HepG2 (cell line): Measurements from ENCODE around the gene CRIM1. TPM values are rescaled to one million over a fixed set of nuclear protein-coding genes. Genes with fewer than 3 reads are reported as not detected.

Source experiments
- BRD4 ChIP-seq: sonication (generic); formaldehyde crosslinking; IDR thresholded peaks from 2 replicates; pipeline ENCODE4 v1.4.0; 2020; ENCODE audit warnings: missing genetic modification reagents
- RBM22 ChIP-seq: fragments of 200-400 bp; formaldehyde crosslinking; optimal IDR thresholded peaks from 2 replicates; pipeline ENCODE3; 2017; ENCODE audit warnings: mild to moderate bottlenecking, low read length, moderate library complexity
- SAP130 ChIP-seq: IDR thresholded peaks from 2 replicates; pipeline ENCODE4 v1.6.1; 2016; ENCODE audit warnings: low read depth
- ZKSCAN8 ChIP-seq: IDR thresholded peaks from 2 replicates; pipeline ENCODE4 v1.6.1; 2016; ENCODE audit warnings: borderline replicate concordance, missing genetic modification reagents, missing compliant biosample characterization
- polyA plus RNA-seq, 8 experiments: library from polyadenylated mRNA; depleted of rRNA in 3 of 8; stranded (reverse) in 7 of 8; unstranded in 1 of 8; fragments of >200 nt; fragmentation: Illumina TruSeq in 4 of 8; extraction: Trizol in 4 of 8; gene quantifications; 2 replicates each; pipeline versions ENCODE4 v1.2.1 to v1.2.3, GENCODE V29; 2011 to 2016; ENCODE audit warnings: low read depth in 4 of 8, missing spikeins in 1 of 8, mixed read lengths in 1 of 8; ENCODE audit not compliant: insufficient read depth in 1 of 8
- total RNA-seq, 5 experiments: library from RNA; depleted of rRNA; stranded (reverse); fragments of >200 nt; fragmentation: Illumina TruSeq; extraction: Trizol; gene quantifications; 2 replicates each; pipeline ENCODE4 v1.2.3, GENCODE V29; 2016; ENCODE audit warnings: low read depth in 1 of 5
- TF ChIP-seq, protein P1 (sequence below), 2 experiments: IDR thresholded peaks; 2 replicates each; pipeline ENCODE4 v1.6.1; 2011 to 2012; ENCODE audit warnings: low read length in 2 of 2, borderline replicate concordance in 1 of 2, low read depth in 1 of 2, mild to moderate bottlenecking in 1 of 2, moderate library complexity in 1 of 2
- TF ChIP-seq, protein P2 (sequence below): sonication (generic); IDR thresholded peaks from 2 replicates; pipeline ENCODE4 v1.6.1; 2016; ENCODE audit warnings: low read depth, borderline replicate concordance
- TF ChIP-seq, protein P3 (sequence below), 2 experiments: sonication (generic) in 1 of 2; formaldehyde crosslinking in 1 of 2; IDR thresholded peaks; 2 replicates each; pipeline versions ENCODE4 v1.4.0 to v1.6.1; 2018 to 2020; ENCODE audit warnings: missing genetic modification reagents in 2 of 2, borderline replicate concordance in 1 of 2, low read depth in 1 of 2, mild to moderate bottlenecking in 1 of 2, missing biosample characterization in 1 of 2

The CRIM1 gene
- total and polyA plus RNA-seq, 2 of the 13 experiments (the other 11 are each of a cell fraction or from before 2014, with no cell fraction given), result 39.1 to 69.9 TPM

DNA sequence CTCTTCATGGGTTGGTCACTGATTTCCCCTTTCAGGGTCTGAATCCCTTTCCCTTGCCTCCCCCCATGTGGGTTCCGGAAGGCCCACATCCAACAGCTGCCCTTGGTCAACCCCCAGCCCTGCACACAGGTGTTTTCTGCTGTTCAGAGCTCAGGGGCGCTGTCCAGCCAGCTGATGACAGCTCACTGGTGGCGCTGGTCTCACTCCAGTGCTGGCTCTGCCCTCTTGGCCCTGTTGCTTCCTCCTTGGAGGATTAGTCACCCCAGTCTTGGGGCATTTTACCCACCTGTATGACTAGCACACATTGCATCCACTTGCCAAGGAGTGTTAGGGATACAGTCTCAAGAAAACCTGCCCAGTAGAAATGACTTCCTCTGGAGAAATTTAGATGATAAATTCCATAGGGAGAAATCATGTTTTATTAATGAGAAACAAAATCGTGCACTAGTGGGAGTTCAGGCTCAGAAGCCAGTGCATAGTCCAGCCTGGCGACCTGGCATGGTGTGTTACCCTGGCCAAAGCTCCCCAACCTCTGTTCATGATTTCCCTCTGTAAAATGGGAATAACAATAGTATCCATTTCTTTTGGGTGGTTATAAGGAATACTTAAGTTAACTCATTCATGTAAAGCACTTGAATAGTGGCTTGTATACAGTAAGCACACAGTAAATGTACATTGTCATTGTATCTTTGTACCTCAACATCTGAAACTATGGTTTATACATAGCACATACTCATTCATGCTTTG, 21.6 kb downstream of the CRIM1 start (continued):
- TF ChIP-seq RBM22, result peak; percentile 29
- TF ChIP-seq, protein P1, sequence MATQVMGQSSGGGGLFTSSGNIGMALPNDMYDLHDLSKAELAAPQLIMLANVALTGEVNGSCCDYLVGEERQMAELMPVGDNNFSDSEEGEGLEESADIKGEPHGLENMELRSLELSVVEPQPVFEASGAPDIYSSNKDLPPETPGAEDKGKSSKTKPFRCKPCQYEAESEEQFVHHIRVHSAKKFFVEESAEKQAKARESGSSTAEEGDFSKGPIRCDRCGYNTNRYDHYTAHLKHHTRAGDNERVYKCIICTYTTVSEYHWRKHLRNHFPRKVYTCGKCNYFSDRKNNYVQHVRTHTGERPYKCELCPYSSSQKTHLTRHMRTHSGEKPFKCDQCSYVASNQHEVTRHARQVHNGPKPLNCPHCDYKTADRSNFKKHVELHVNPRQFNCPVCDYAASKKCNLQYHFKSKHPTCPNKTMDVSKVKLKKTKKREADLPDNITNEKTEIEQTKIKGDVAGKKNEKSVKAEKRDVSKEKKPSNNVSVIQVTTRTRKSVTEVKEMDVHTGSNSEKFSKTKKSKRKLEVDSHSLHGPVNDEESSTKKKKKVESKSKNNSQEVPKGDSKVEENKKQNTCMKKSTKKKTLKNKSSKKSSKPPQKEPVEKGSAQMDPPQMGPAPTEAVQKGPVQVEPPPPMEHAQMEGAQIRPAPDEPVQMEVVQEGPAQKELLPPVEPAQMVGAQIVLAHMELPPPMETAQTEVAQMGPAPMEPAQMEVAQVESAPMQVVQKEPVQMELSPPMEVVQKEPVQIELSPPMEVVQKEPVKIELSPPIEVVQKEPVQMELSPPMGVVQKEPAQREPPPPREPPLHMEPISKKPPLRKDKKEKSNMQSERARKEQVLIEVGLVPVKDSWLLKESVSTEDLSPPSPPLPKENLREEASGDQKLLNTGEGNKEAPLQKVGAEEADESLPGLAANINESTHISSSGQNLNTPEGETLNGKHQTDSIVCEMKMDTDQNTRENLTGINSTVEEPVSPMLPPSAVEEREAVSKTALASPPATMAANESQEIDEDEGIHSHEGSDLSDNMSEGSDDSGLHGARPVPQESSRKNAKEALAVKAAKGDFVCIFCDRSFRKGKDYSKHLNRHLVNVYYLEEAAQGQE (IDR thresholded peaks at IDR 0.05; ENCODE audit: borderline replicate concordance in 1 of 2, low read depth in 1 of 2, low read length in 2 of 2), result peak; percentile 49 to 88
- TF ChIP-seq BRD4, result no peak
- TF ChIP-seq, protein P2, sequence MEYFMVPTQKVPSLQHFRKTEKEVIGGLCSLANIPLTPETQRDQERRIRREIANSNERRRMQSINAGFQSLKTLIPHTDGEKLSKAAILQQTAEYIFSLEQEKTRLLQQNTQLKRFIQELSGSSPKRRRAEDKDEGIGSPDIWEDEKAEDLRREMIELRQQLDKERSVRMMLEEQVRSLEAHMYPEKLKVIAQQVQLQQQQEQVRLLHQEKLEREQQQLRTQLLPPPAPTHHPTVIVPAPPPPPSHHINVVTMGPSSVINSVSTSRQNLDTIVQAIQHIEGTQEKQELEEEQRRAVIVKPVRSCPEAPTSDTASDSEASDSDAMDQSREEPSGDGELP, result peak; percentile 78; the same call in 1 of the 2 replicates
- TF ChIP-seq SAP130 (CRISPR knock-in tag), result 0 out of 2 replicates have a peak, but pooled peaks have one; percentile 26
- TF ChIP-seq, protein P3, sequence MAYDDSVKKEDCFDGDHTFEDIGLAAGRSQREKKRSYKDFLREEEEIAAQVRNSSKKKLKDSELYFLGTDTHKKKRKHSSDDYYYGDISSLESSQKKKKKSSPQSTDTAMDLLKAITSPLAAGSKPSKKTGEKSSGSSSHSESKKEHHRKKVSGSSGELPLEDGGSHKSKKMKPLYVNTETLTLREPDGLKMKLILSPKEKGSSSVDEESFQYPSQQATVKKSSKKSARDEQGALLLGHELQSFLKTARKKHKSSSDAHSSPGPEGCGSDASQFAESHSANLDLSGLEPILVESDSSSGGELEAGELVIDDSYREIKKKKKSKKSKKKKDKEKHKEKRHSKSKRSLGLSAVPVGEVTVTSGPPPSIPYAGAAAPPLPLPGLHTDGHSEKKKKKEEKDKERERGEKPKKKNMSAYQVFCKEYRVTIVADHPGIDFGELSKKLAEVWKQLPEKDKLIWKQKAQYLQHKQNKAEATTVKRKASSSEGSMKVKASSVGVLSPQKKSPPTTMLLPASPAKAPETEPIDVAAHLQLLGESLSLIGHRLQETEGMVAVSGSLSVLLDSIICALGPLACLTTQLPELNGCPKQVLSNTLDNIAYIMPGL (CRISPR knock-in tag; IDR thresholded peaks at IDR 0.05; ENCODE audit: borderline replicate concordance in 1 of 2, low read depth in 1 of 2), result 0 out of 4 replicates have a peak, but pooled peaks of 1 of the 2 experiments have one; percentile 26
- TF ChIP-seq ZKSCAN8 (CRISPR knock-in tag), result 0 out of 2 replicates have a peak, but pooled peaks have one; percentile 3
